ENCODE results near the gene TMEM150B. TPM values are rescaled to one million over a fixed set of nuclear protein-coding genes. Genes with fewer than 3 reads are reported as not detected.

The TMEM150B gene
- total and polyA plus RNA-seq, 2 experiments from 2014 or later: 0.29 TPM; not detected in 1

DNA sequence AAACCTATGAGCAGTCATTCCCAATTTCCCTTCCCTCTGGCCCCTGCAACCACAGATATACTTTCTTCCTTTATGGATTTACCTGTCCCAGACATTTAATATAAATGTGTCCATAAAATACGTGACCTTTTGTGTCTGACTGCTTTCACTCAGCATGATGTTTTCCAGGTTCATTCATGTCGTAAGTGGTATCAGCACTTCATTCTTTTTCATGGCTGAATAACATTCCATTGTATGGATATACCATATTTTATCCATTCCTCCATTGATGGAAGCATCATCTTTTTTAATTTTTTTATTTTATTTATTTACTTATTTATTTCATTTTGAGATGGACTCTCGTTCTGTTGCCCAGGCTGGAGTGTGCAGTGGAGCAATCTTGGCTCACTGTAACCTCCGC lies 58.3 kb downstream of the TMEM150B start:
- Mint-ChIP-seq H3K4me3 (no peak overlapping the region; the same call in 2 of the 3 replicates), H3K9me3 (peaks cover 11% of the 10 kb centered on the region), H3K27me3 (ENCODE audit: insufficient read depth, low read depth, poor library complexity) (no peaks in the 10 kb centered on the region), H3K36me3 (ENCODE audit: low read depth) (peaks cover 15% of the 10 kb centered on the region), H3K4me1 (peaks cover 3% of the 10 kb centered on the region; the same call in 2 of the 3 replicates), H3K27ac (no peak overlapping the region)
- DNase-seq (ENCODE audit: low spot score): no peak
- Histone ChIP-seq H3F3A (replicated peaks; ENCODE audit: low read depth) (peaks cover 6% of the 10 kb centered on the region; the same call in 1 of the 2 replicates), H2AFZ (no peak overlapping the region), H4K20me1 (replicated peaks; ENCODE audit: insufficient read depth) (no peaks in the 10 kb centered on the region; the same call in 1 of the 2 replicates), H3K27ac (ENCODE audit: low read depth) (no peak overlapping the region), H3K4me3 (no peak overlapping the region), H3K79me2 (replicated peaks; ENCODE audit: insufficient read depth) (0 out of 2 replicates have a peak, but pooled peaks cover 4% of the 10 kb centered on the region), H3K9me2 (ENCODE audit: insufficient read depth) (0 out of 2 replicates have a peak, but pooled peaks cover 4% of the 10 kb centered on the region), H3K27me3 (ENCODE audit: insufficient read depth) (no peaks in the 10 kb centered on the region), H3K4me2 (no peak overlapping the region), H3K36me3 (ENCODE audit: insufficient read depth) (no peaks in the 10 kb centered on the region), H3K4me1 (ENCODE audit: insufficient read depth) (no peaks in the 10 kb centered on the region)
- TF ChIP-seq, protein P1, sequence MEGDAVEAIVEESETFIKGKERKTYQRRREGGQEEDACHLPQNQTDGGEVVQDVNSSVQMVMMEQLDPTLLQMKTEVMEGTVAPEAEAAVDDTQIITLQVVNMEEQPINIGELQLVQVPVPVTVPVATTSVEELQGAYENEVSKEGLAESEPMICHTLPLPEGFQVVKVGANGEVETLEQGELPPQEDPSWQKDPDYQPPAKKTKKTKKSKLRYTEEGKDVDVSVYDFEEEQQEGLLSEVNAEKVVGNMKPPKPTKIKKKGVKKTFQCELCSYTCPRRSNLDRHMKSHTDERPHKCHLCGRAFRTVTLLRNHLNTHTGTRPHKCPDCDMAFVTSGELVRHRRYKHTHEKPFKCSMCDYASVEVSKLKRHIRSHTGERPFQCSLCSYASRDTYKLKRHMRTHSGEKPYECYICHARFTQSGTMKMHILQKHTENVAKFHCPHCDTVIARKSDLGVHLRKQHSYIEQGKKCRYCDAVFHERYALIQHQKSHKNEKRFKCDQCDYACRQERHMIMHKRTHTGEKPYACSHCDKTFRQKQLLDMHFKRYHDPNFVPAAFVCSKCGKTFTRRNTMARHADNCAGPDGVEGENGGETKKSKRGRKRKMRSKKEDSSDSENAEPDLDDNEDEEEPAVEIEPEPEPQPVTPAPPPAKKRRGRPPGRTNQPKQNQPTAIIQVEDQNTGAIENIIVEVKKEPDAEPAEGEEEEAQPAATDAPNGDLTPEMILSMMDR (conservative IDR thresholded peaks at IDR 0.05; ENCODE audit: low read depth in 2 of 2): no peak
- TF ChIP-seq STAT1 (IDR thresholded peaks at IDR 0.05; ENCODE audit: unreplicated experiment) (no peak), EZH2 (IDR thresholded peaks at IDR 0.05; ENCODE audit: low read depth, unreplicated experiment) (no peak), ZNF331 (CRISPR knock-in tag; IDR thresholded peaks at IDR 0.05; ENCODE audit: low read depth) (no peak), NANOG (IDR thresholded peaks at IDR 0.05; ENCODE audit: borderline replicate concordance) (no peak), JUNB (IDR thresholded peaks at IDR 0.05; ENCODE audit: unreplicated experiment) (no peak), CREB1 (CRISPR knock-in tag; IDR thresholded peaks at IDR 0.05; ENCODE audit: low read depth) (no peak), ZNF114 (CRISPR knock-in tag; IDR thresholded peaks at IDR 0.05) (no peak), POLR2AphosphoS5 (IDR thresholded peaks at IDR 0.05; ENCODE audit: low read depth) (no peak), EZH2phosphoT487 (IDR thresholded peaks at IDR 0.05; ENCODE audit: unreplicated experiment) (no peak)
- TF ChIP-seq, protein P2, sequence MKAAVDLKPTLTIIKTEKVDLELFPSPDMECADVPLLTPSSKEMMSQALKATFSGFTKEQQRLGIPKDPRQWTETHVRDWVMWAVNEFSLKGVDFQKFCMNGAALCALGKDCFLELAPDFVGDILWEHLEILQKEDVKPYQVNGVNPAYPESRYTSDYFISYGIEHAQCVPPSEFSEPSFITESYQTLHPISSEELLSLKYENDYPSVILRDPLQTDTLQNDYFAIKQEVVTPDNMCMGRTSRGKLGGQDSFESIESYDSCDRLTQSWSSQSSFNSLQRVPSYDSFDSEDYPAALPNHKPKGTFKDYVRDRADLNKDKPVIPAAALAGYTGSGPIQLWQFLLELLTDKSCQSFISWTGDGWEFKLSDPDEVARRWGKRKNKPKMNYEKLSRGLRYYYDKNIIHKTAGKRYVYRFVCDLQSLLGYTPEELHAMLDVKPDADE (IDR thresholded peaks at IDR 0.05): no peak
- TF ChIP-seq, protein P3, sequence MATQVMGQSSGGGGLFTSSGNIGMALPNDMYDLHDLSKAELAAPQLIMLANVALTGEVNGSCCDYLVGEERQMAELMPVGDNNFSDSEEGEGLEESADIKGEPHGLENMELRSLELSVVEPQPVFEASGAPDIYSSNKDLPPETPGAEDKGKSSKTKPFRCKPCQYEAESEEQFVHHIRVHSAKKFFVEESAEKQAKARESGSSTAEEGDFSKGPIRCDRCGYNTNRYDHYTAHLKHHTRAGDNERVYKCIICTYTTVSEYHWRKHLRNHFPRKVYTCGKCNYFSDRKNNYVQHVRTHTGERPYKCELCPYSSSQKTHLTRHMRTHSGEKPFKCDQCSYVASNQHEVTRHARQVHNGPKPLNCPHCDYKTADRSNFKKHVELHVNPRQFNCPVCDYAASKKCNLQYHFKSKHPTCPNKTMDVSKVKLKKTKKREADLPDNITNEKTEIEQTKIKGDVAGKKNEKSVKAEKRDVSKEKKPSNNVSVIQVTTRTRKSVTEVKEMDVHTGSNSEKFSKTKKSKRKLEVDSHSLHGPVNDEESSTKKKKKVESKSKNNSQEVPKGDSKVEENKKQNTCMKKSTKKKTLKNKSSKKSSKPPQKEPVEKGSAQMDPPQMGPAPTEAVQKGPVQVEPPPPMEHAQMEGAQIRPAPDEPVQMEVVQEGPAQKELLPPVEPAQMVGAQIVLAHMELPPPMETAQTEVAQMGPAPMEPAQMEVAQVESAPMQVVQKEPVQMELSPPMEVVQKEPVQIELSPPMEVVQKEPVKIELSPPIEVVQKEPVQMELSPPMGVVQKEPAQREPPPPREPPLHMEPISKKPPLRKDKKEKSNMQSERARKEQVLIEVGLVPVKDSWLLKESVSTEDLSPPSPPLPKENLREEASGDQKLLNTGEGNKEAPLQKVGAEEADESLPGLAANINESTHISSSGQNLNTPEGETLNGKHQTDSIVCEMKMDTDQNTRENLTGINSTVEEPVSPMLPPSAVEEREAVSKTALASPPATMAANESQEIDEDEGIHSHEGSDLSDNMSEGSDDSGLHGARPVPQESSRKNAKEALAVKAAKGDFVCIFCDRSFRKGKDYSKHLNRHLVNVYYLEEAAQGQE (IDR thresholded peaks at IDR 0.05; ENCODE audit: unreplicated experiment): no peak
- TF ChIP-seq, protein P4, sequence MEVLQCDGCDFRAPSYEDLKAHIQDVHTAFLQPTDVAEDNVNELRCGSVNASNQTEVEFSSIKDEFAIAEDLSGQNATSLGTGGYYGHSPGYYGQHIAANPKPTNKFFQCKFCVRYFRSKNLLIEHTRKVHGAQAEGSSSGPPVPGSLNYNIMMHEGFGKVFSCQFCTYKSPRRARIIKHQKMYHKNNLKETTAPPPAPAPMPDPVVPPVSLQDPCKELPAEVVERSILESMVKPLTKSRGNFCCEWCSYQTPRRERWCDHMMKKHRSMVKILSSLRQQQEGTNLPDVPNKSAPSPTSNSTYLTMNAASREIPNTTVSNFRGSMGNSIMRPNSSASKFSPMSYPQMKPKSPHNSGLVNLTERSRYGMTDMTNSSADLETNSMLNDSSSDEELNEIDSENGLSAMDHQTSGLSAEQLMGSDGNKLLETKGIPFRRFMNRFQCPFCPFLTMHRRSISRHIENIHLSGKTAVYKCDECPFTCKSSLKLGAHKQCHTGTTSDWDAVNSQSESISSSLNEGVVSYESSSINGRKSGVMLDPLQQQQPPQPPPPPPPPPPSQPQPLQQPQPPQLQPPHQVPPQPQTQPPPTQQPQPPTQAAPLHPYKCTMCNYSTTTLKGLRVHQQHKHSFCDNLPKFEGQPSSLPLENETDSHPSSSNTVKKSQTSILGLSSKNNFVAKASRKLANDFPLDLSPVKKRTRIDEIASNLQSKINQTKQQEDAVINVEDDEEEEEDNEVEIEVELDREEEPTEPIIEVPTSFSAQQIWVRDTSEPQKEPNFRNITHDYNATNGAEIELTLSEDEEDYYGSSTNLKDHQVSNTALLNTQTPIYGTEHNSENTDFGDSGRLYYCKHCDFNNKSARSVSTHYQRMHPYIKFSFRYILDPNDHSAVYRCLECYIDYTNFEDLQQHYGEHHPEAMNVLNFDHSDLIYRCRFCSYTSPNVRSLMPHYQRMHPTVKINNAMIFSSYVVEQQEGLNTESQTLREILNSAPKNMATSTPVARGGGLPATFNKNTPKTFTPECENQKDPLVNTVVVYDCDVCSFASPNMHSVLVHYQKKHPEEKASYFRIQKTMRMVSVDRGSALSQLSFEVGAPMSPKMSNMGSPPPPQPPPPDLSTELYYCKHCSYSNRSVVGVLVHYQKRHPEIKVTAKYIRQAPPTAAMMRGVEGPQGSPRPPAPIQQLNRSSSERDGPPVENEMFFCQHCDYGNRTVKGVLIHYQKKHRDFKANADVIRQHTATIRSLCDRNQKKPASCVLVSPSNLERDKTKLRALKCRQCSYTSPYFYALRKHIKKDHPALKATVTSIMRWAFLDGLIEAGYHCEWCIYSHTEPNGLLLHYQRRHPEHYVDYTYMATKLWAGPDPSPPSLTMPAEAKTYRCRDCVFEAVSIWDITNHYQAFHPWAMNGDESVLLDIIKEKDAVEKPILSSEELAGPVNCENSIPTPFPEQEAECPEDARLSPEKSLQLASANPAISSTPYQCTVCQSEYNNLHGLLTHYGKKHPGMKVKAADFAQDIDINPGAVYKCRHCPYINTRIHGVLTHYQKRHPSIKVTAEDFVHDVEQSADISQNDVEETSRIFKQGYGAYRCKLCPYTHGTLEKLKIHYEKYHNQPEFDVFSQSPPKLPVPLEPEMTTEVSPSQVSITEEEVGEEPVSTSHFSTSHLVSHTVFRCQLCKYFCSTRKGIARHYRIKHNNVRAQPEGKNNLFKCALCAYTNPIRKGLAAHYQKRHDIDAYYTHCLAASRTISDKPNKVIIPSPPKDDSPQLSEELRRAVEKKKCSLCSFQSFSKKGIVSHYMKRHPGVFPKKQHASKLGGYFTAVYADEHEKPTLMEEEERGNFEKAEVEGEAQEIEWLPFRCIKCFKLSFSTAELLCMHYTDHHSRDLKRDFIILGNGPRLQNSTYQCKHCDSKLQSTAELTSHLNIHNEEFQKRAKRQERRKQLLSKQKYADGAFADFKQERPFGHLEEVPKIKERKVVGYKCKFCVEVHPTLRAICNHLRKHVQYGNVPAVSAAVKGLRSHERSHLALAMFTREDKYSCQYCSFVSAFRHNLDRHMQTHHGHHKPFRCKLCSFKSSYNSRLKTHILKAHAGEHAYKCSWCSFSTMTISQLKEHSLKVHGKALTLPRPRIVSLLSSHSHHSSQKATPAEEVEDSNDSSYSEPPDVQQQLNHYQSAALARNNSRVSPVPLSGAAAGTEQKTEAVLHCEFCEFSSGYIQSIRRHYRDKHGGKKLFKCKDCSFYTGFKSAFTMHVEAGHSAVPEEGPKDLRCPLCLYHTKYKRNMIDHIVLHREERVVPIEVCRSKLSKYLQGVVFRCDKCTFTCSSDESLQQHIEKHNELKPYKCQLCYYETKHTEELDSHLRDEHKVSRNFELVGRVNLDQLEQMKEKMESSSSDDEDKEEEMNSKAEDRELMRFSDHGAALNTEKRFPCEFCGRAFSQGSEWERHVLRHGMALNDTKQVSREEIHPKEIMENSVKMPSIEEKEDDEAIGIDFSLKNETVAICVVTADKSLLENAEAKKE (CRISPR knock-in tag; IDR thresholded peaks at IDR 0.05): no peak
- ATAC-seq: no peak

All from GM23338 (cell line).